Stimulated activated CD8-positive, alpha-beta memory T cell treated with anti-CD3 and anti-CD28 coated beads, Interleukin-4, amount 100 ng/mL, for 48 hours (primary cell): Measurements from ENCODE around the gene BICDL2.
"Not testable (repeated sequence)": the region's sequence is repeated elsewhere in the genome, so short reads cannot be mapped to it uniquely, and the experiment has no call there.

Source experiments
- DNase-seq: peaks from one replicate; pipeline ENCODE4 v3.0.0-alpha.2; 2020

BICDL2 gene

GRCh38 chr16:3036726-3037315 is at the start of gene BICDL2:
Gene BICDL2 (minus strand): TSS chr16:3036944. CDS start chr16:3035496, 1,448 bp downstream.
- DNase-seq = no peak

DNA sequence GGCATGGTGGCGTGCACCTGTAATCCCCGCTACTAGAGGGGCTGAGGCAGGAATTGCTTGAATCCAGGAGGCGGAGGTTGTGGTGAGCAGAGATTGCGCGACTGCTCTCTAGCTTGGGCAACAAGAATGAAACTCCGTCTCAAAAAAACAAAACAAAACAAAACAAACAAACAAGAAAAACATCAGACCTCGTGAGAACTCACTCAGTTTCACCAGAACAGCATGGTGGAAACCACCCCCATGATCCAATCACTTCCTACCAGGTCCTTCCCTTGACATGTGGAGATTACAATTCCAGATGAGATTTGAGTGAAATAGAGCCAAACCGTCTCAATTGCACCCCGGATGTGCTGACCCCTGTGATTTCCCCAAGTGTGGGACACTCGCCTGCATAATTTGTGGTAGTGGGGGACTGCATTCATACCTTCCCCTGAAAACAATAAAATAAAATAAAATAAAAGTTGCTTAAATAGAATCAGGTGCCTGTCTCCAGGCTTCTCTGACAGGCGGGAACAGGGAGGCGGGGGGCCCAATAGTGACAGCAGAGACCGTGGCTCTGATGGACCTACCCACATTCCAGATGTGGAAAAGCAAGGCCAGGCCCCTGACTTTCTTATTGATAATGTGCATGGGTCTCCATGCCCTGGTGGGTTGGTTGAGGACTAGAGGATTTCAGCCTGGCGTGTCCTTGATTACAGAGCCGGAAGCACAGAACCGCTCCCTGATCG is 49.3 kb upstream of the BICDL2 start:
- no peak for DNase-seq

- no peak for DNase-seq
Measured at GRCh38 chr16:3084969-3085670, 48.4 kb upstream of the BICDL2 start.

GRCh38 chr16:3084491-3084890 is 47.7 kb upstream of the BICDL2 start:
- no peak for DNase-seq

- not testable (repeated sequence) for DNase-seq
Measured at GRCh38 chr16:3083408-3083807, 46.7 kb upstream of the BICDL2 start.

DNA sequence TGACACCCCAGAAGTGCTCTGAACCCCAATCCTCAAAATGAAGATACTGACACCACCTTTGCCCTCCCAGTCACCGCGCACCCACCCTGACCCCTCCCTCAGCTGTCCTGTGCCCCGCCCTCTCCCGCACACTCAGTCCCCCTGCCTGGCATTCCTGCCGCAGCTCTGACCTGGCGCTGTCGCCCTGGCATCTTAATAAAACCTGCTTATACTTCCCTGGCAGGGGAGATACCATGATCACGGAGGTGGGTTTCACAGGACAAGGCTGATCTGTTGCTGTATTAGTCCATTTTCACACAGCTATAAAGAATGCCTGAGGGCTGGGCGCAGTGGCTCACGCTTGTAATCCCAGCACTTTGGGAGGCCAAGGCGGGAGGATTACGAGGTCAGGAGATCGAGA is 45.2 kb upstream of the BICDL2 start:
- DNase-seq = not testable (repeated sequence)

- DNase-seq = no peak
Measured at GRCh38 chr16:3080024-3080423, 43.3 kb upstream of the BICDL2 start.

DNA sequence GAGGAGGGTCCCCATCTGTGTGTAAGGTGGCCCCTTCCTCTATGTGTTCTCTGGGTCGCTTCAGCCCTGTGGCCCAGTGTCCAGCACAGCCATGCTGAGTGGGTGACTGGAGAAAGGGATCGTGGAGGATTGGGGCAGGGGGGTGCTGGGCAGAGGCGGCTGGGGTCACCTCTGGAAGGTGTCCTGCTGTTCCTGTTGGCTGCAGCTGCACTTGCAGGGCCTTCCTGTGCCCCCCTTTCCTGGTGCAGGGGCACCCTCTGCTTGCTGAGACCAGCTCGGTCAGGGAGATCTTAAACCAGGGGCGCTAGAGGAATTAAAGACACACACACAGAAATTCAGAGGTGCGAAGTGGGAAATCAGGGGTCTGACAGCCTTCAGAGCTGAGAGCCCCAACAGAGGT is 39.8 kb upstream of the BICDL2 start:
- DNase-seq = no peak

DNA sequence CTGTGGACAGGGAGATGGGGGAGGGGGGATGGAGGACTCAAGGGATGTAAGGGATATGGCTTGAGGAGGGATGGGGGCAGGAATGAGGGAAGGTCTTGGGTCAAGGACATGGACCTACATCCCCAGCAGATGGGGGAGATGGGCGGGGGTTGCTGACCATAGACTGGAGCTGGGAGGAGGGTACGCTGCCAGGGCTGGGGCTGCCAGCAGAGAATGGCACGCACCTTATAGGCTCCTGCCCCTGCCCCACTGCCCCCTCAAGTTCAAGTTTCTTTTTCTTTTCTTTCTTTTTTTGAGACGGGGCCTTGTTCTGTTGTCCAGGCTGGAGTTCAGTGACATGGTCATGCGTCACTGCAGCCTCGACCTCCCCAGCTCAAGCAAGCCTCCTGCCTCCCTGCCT is 39.2 kb upstream of the BICDL2 start:
- not testable (repeated sequence) for DNase-seq

- DNase-seq = no peak
Measured at GRCh38 chr16:3075523-3075915, 38.8 kb upstream of the BICDL2 start.

DNA sequence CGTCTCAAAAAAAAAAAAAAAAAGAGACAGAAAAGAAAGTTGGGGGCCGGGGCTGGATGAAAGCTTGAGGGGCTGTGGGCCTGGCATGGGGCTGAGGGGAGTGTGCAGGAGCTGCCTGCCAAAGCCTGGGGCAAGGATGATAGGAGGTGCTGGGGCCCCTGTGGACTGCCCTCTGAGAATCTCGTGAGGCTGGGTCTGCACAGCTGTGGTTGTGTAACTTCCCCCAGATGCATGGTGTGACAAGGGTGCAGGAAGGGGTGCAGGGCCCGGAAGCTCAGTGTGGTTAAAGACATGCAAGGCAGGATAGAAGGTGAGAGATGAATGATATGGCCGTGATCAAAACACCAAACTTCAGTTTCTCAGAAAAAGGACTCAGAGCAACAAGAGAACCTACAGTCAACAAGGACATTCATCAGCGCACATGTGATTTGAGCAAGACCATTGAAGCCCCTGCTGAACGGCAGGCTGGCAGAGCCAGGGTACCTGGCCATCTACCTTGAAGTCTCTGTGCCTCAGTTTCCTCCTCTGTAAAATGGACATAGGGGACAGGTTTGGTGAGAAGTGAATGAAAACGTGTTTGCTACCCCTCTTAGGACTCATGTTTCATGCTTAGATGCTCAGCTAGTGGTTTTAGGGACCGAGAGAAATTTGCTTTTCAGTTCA is 38.2 kb upstream of the BICDL2 start:
- DNase-seq = peak; percentile 84

DNA sequence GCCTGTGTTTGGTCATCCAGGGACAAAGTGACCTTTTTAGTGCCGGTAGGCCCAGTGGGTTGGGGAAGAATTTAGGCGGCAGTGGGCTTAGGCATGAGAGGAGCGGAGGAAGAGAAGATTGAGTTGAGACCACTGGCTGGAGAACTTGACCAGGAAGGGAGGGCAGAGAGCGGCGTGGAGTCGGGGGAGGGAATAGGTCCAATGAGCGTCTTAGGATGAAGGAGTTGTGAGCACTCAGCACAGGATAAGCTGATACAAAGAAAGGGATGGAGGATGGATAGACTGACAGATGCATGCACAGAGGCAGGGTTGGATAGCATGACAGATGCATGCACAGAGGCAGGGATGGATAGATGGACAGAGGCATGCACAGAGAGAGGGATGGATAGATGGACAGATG is 36.7 kb upstream of the BICDL2 start:
- DNase-seq = no peak

- DNase-seq = not testable (repeated sequence)
Measured at GRCh38 chr16:3072576-3073263, 36.0 kb upstream of the BICDL2 start.

DNA sequence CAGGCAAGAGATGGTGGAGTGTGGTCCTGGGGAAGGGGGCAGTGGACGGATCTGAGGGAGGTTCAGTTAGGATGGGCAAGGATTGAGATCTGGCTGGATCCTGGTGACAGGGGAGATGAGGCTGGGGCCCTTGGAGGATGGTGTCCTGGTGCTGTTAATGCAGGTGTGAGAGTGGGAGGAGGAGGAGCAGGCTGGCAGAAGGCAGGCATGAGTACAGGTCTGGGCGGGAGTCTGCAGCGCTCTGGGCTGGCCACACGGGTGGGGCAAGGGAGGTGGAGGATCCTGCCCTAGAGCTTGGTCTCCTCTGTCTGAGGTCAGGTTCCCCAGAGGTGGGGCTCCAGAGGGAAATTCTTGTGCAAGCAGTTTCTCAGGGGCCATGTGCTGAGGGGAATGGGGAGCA is 35.4 kb upstream of the BICDL2 start:
- not testable (repeated sequence) for DNase-seq

DNA sequence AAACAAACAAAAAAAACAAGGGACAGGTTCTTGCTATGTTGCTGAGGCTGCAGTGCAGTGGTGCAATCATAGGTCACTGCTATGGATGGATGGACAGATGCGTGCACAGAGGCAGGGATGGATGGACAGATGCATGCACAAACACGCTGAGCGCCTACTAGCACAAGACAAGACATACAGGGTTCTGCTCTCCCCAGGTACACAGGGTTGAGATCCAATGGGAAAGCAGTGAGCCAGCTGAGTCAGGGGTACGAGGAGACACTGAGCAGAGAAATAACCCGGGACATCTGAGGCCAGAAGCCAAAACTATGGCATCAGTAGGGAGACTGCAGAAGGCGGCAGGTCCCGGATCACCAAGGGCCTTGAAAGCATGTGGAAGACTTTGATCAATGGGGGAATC is 34.9 kb upstream of the BICDL2 start:
- no peak for DNase-seq

DNA sequence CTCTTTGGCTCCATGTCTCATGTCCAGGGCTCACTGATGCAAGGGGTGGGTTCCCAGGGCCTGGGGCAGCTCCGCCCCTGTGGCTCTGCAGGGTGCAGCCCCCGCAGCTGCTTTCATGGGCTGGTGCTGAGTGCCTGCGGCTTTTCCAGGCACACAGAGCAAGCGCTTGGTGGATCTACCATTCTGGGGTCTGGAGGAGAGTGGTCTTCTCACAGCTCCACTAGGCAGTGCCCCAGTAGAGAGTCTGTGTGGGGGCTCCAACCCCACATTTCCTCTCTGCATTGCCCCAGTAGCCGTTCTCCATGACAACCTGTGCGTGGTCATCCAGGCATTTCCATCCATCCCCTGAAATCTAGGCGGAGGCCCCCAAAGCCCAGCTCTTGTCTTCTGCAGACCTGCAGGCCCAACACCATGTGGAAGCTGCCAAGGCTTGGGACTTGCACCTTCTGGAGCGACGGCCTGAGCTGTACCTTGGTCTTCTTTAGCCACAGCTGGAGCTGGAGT is 33.9 kb upstream of the BICDL2 start:
- DNase-seq = no peak

GRCh38 chr16:3069146-3069545 is 32.4 kb upstream of the BICDL2 start:
- DNase-seq = not testable (repeated sequence)

DNA sequence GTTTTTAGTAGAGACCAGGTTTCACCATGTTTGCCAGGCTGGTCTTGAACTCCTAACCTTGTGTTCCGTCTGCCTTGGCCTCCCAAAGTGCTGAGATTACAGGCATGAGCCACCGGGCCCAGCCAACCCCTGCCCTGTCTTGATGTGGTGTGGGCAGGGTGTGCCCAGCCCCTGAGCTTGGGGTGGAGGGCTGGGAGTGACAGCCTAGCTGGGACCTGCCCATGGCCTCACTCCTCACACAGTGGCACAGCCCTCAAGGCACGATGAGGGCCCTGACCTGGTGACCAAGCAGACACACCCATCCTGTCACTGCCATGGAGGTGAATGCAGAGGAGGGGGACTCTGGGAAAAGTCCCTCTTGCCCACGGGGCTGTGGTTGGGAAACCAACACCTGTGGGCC is 31.7 kb upstream of the BICDL2 start:
- no peak for DNase-seq

DNA sequence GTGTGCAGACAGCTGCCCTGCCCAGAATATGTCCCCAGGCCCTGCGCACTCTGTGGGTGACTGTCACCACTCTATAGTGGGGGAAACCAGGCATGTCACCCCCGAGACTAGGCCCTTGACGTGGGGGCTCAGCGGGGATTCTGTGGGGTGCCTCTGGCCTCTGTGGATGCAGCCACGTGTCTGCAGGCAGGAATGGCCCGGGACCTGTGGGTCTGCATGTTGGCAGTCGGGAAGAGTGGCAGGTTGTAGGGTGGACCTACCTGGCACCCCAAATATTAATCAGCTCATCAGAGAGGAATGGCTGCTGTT is 29.6 kb upstream of the BICDL2 start:
- DNase-seq = no peak

DNA sequence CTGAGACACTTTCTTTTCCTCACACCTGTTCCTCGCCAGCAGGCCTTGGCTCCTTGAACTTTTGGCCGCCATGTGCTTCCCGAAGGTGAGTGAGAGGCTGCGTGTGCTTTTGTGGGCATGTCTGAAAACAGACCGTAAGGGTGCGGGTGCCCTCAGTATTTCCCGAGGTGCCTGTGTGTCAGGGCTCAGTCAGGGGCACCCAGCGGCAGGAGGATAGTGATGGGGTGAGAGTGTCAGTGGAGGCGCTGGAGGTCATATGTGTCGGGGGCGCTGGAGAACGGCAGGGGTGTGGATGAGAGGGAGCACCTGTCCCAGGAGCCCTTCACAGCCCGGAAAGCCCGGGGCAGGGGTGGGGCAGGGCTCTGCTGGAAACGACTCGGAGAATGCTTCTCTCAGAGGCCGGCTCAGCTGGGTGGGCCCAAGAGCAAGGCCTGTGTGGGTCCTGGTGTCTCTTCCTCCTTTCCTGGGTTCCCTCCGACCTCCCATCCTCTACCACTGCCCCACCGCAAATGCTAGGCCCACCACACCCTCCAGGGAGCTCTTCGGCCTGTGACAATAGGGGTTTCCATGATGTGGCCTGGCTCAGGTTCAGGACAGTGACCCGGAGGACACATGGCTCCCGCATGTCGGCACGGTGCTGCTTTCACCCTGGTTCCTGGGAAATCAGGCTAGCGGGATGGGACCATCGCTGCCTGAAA is 29.1 kb upstream of the BICDL2 start:
- no peak for DNase-seq

GRCh38 chr16:3065069-3065741 is 28.5 kb upstream of the BICDL2 start, which contains the start of gene IL32:
Gene IL32 (plus strand): TSS chr16:3065640. CDS start chr16:3065812, 172 bp downstream.
- peak; percentile 85 for DNase-seq
